Upper lobe of left lung (tissue), 6 donors: ENCODE data around the gene MAGI3. TPM values are rescaled to one million over a fixed set of nuclear protein-coding genes. Genes with fewer than 3 reads are reported as not detected.

Experiments used
- ATAC-seq, 2 donors: fragments of 200-7000 bp; cut with Tn5 transposase; one replicate each; pipeline ENCODE4 v1.9.1; 2022; ENCODE audit warnings: mild to moderate bottlenecking in 2 of 2, moderate library complexity in 2 of 2; ENCODE audit not compliant: low FRiP score in 2 of 2
- DNase-seq, 2 donors: peaks; one replicate each; pipeline ENCODE4 v3.0.0-alpha.2; 2019 to 2020
- H3K27ac ChIP-seq, 4 donors: fragments of 200-600 bp; sonication (generic); one replicate each; pipeline ENCODE4 v1.5.1; 2016 to 2019
- H3K27me3 ChIP-seq, 4 donors: fragments of 200-600 bp; sonication (generic); one replicate each; pipeline ENCODE4 v1.5.1; 2017 to 2019
- H3K36me3 ChIP-seq, 4 donors: fragments of 200-600 bp; sonication (generic); one replicate each; pipeline ENCODE4 v1.5.1; 2016 to 2019
- H3K4me1 ChIP-seq, 4 donors: fragments of 200-600 bp; sonication (generic); one replicate each; pipeline ENCODE4 v1.5.1; 2018 to 2019
- H3K4me3 ChIP-seq, 4 donors: fragments of 200-600 bp; sonication (generic); one replicate each; pipeline ENCODE4 v1.5.1; 2017 to 2019; ENCODE audit warnings: mild to moderate bottlenecking in 2 of 4, moderate library complexity in 1 of 4
- H3K9me3 ChIP-seq, 4 donors: fragments of 200-600 bp; sonication (generic); one replicate each; pipeline ENCODE4 v1.5.1; 2018 to 2019
- CTCF ChIP-seq, 6 experiments: fragments of 450-650 bp in 4 of 6; fragments of 200-600 bp in 2 of 6; sonication (generic) in 2 of 6; IDR thresholded peaks; one replicate each; pipeline ENCODE4 v1.5.1; 2016 to 2019; ENCODE audit warnings: antibody characterized with exemption in 6 of 6
- EP300 ChIP-seq, 4 donors: sonication (generic); formaldehyde crosslinking; IDR thresholded peaks; one replicate each; pipeline ENCODE4 v1.5.1; 2017; ENCODE audit warnings: antibody characterized with exemption in 4 of 4, control low read depth in 2 of 4
- POLR2A ChIP-seq, 4 donors: fragments of 450-650 bp; IDR thresholded peaks; one replicate each; pipeline ENCODE4 v1.5.1; 2016 to 2017; ENCODE audit warnings: antibody characterized with exemption in 4 of 4, mild to moderate bottlenecking in 2 of 4
- POLR2AphosphoS5 ChIP-seq, 2 donors: sonication (generic); formaldehyde crosslinking; IDR thresholded peaks; one replicate each; pipeline ENCODE4 v1.5.1; 2017; ENCODE audit warnings: antibody characterized with exemption in 2 of 2
- WGBS, 2 donors: methylation state at CpG; one replicate each; pipeline ENCODE4 v1.1.5; 2017 to 2018; 5-methylcytosine and 5-hydroxymethylcytosine counted together
- total RNA-seq, 6 donors: library from RNA; depleted of rRNA in 4 of 6; stranded (reverse); fragments of >200 nt in 4 of 6; gene quantifications; one replicate each; pipeline versions ENCODE4 v1.1.0 to v1.2.1, GENCODE V29; 2016 to 2021
- donor health status: DM: no; HTN: no; CAD: no; lungs with moderate emphysema.
- donor health status: DM: no; HTN: yes; CAD: no; lungs with severe emphysema.

Gene MAGI3
- total RNA-seq, 6 donors from 2014 or later: 43.3 to 181 (median 89.8) TPM

- no peak overlapping the region for H3K27ac ChIP-seq
- DNase-seq (no peak), ATAC-seq (no peak)
- H3K9me3 ChIP-seq: no peaks in the 10 kb centered on the region
- no peaks in the 10 kb centered on the region for H3K36me3 ChIP-seq
- no peak overlapping the region for H3K4me3 ChIP-seq
- no peak for TF ChIP-seq CTCF (IDR thresholded peaks at IDR 0.05)
- no peaks in the 10 kb centered on the region for H3K27me3 ChIP-seq
- H3K4me1 ChIP-seq: peaks cover 5 to 16% (median 6%) of the 10 kb centered on the region in 4 donors
Observed at GRCh38 chr1:113433184-113433583, 42.9 kb downstream of the MAGI3 start.

GRCh38 chr1:113434081-113434873 lies 44.0 kb downstream of the MAGI3 start:
- no peak overlapping the region for H3K4me3 ChIP-seq
- no peak for TF ChIP-seq EP300 (IDR thresholded peaks at IDR 0.05)
- TF ChIP-seq POLR2A (IDR thresholded peaks at IDR 0.05): no peak
- no peak for TF ChIP-seq POLR2AphosphoS5 (IDR thresholded peaks at IDR 0.05)
- no peak for TF ChIP-seq CTCF (IDR thresholded peaks at IDR 0.05)
- peaks cover 5 to 16% (median 9%) of the 10 kb centered on the region in 4 donors for H3K4me1 ChIP-seq
- no peak overlapping the region for H3K27ac ChIP-seq
- no peak for ATAC-seq
- H3K36me3 ChIP-seq: no peaks in the 10 kb centered on the region
- H3K27me3 ChIP-seq: no peaks in the 10 kb centered on the region
- no peaks in the 10 kb centered on the region for H3K9me3 ChIP-seq
- DNase-seq: no peak
- 88 to 98% methylated on average over 2 of the region's 2 CpGs for WGBS, 2 donors

DNA sequence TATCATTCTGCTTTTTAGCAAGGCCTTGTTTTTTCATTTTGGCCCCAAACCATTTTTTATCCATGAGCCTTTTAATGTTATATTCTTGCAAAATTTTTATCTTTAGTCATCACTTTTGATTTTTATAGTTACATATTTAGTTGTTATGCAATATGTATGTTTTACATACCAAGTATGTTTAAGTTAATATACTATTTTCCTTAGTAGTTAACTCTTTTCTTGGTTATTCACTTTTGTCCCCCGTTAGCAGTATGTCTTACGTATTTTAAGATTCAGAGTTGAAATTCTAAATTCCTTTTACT lies 44.5 kb downstream of the MAGI3 start:
- no peak overlapping the region for H3K27ac ChIP-seq
- H3K4me3 ChIP-seq: no peak overlapping the region
- H3K27me3 ChIP-seq: no peaks in the 10 kb centered on the region
- 92 to 94% methylated on average over 2 of the region's 2 CpGs for WGBS, 2 donors
- TF ChIP-seq POLR2AphosphoS5 (IDR thresholded peaks at IDR 0.05): no peak
- TF ChIP-seq CTCF (IDR thresholded peaks at IDR 0.05): no peak
- no peak for TF ChIP-seq EP300 (IDR thresholded peaks at IDR 0.05)
- no peak for TF ChIP-seq POLR2A (IDR thresholded peaks at IDR 0.05)
- ATAC-seq: no peak
- no peaks in the 10 kb centered on the region for H3K36me3 ChIP-seq
- H3K4me1 ChIP-seq: peaks cover under 1 to 16% (median 7%) of the 10 kb centered on the region in 4 donors
- no peaks in the 10 kb centered on the region for H3K9me3 ChIP-seq
- DNase-seq: no peak

DNA sequence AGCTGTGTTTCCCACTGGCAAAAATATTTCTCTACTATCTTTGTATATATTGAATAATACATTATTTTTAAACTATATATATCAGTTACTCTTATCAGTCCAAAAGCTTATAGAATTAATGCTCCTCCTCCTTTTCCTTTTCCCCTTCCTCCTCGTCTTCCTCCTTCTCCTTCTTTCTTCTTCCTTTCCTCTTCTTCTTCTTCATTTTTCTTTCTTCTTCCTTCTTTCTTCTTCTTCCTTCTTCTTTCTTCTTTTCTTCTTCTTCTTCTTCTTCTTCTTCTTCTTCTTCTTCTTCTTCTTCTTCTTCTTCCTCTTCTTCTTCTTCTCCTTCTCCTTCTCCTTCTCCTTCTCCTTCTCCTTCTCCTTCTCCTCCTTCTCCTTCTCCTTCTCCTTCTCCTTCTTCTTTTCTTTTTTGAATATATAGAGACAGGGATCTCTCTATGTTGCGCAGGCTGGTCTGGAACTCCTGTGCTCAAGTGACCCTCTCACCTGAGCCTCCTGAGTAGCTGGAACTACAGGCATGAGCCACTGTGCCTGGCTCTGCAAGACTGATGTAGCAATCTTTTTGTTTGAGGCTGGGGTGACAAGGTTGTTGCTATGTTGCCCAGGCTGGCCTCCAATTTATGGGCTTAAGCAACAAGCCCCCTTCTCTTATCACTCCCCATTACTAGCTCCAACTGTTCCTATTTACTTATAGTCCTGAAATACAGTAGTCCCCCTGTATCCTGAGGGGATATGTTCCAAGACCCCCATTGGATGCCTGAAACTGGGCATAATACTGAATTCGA lies 47.4 kb downstream of the MAGI3 start:
- 94 to 95% methylated on average over 3 of the region's 3 CpGs for WGBS, 2 donors
- no peaks in the 10 kb centered on the region for H3K27me3 ChIP-seq
- DNase-seq (no peak), ATAC-seq (no peak)
- H3K27ac ChIP-seq: no peak overlapping the region
- no peaks in the 10 kb centered on the region for H3K9me3 ChIP-seq
- H3K36me3 ChIP-seq: no peaks in the 10 kb centered on the region
- H3K4me3 ChIP-seq: no peak overlapping the region
- no peak for TF ChIP-seq POLR2A (IDR thresholded peaks at IDR 0.05)
- TF ChIP-seq POLR2AphosphoS5 (IDR thresholded peaks at IDR 0.05): no peak
- no peak for TF ChIP-seq CTCF (IDR thresholded peaks at IDR 0.05)
- no peak for TF ChIP-seq EP300 (IDR thresholded peaks at IDR 0.05)
- H3K4me1 ChIP-seq: peaks cover 0 to 16% (median 3%) of the 10 kb centered on the region in 4 donors
